ENCODE measurements around the gene SLC6A12.

SLC6A12 gene

DNA sequence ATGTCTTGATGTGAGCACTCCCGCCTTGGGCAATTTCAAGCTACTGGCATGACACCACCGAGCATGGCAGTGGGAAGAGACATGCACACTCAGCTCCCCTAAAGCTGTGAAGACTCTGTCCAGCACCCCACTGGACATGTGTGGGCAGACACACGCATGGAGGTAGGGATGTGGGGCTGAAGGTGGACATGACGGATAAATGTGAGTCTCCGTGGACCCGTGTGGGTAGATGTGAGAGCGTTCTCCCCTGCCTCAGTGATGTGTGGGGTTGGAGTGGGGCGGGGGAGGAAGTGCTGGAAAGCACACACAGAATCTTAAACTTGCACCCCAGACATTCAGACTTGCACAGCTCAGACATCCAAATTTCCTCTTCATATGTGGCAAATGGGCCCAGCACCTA is 12.6 kb downstream of the SLC6A12 start:
- no peak for DNase-seq
- no peaks in the 10 kb centered on the region for H3K36me3 ChIP-seq
- no peak overlapping the region for H3K4me3 ChIP-seq
- TF ChIP-seq, protein P1, sequence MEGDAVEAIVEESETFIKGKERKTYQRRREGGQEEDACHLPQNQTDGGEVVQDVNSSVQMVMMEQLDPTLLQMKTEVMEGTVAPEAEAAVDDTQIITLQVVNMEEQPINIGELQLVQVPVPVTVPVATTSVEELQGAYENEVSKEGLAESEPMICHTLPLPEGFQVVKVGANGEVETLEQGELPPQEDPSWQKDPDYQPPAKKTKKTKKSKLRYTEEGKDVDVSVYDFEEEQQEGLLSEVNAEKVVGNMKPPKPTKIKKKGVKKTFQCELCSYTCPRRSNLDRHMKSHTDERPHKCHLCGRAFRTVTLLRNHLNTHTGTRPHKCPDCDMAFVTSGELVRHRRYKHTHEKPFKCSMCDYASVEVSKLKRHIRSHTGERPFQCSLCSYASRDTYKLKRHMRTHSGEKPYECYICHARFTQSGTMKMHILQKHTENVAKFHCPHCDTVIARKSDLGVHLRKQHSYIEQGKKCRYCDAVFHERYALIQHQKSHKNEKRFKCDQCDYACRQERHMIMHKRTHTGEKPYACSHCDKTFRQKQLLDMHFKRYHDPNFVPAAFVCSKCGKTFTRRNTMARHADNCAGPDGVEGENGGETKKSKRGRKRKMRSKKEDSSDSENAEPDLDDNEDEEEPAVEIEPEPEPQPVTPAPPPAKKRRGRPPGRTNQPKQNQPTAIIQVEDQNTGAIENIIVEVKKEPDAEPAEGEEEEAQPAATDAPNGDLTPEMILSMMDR (IDR thresholded peaks at IDR 0.05), result no peak
- no peak overlapping the region for H3K27ac ChIP-seq
- H3K9me3 ChIP-seq, result no peaks in the 10 kb centered on the region
- H3K4me1 ChIP-seq, result peaks cover 0 to 18% (median 13%) of the 10 kb centered on the region in 4 donors
- intact Hi-C loops (cut with DNase I; ENCODE audit: low total_unique reads), result no loop called here
- H3K27me3 ChIP-seq, result peaks cover 0 to 46% of the 10 kb centered on the region in 2 donors

DNA sequence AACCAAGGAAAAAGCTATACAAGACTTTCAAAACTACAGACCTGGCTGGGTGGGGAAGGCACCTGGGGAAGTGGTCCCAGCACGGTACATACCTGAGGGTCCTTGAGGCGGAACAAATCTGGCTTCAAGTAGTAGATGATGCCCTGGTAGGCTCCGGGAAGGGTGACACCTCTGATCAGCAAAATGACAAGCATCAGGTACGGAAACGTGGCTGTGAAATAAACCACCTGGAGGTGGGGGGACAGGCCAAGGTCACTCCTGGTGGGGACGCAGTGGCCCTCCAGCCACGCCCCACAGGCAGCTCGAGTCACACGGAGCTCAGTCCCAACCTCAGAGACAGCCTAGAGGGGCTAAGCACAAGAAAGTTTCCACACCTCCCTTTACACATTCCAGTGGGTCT is 15.3 kb downstream of the SLC6A12 start:
- TF ChIP-seq, protein P1 (IDR thresholded peaks at IDR 0.05), result no peak
- Histone ChIP-seq H3K27me3 (peaks cover 0 to 48% of the 10 kb centered on the region in 2 donors), H3K9me3 (no peaks in the 10 kb centered on the region), H3K4me3 (no peak overlapping the region), H3K4me1 (peaks cover 0 to 12% (median 6%) of the 10 kb centered on the region in 4 donors), H3K27ac (no peak overlapping the region), H3K36me3 (no peaks in the 10 kb centered on the region)
- DNase-seq, result no peak
- intact Hi-C loops (cut with DNase I; ENCODE audit: low total_unique reads), result no loop called here

DNA sequence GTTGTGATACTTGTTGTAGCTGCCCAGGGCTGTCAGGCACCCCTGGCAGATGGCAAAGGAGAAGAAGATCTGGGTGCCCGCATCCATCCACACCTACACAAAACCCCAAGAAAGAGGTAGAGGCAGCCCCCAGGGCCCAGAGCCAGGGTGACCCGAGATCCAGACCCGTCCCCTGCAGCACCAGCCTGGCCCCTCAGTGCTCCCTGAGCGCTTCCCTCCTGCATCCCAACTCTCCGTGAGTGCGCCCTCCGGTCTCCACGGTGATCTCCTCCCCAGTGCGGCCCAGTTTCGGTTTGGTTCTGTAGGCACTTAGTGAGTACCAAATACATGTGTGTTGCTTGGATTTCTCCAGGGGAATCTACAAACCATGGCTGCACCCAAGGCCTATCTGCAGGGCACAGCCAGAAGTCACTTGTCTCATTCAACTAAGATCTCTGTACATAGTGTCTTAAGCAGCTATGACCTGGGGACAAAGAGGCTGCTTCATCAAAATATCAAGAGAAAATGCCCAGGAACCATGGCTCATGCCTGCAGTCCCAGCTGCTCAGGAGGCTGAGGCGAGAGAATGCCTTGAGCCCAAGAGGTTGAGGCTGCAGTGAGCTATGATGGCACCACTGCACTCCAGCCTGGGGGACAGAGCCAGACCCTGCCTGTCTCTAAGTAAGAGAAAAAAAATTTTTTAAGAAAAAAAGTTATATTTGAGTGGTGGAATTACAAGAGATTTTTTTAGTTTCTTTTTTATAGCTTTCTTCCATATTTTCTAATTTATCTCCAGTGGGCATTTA is 15.9 kb downstream of the SLC6A12 start:
- TF ChIP-seq, protein P1 (IDR thresholded peaks at IDR 0.05), result no peak
- peaks cover 0 to 48% of the 10 kb centered on the region in 2 donors for H3K27me3 ChIP-seq
- no peak overlapping the region for H3K27ac ChIP-seq
- no peaks in the 10 kb centered on the region for H3K9me3 ChIP-seq
- no peak for DNase-seq
- H3K4me1 ChIP-seq, result peaks cover 0 to 6% (median 0%) of the 10 kb centered on the region in 4 donors
- H3K4me3 ChIP-seq, result no peak overlapping the region
- intact Hi-C loops (cut with DNase I; ENCODE audit: low total_unique reads), result no loop called here
- H3K36me3 ChIP-seq, result no peaks in the 10 kb centered on the region

DNA sequence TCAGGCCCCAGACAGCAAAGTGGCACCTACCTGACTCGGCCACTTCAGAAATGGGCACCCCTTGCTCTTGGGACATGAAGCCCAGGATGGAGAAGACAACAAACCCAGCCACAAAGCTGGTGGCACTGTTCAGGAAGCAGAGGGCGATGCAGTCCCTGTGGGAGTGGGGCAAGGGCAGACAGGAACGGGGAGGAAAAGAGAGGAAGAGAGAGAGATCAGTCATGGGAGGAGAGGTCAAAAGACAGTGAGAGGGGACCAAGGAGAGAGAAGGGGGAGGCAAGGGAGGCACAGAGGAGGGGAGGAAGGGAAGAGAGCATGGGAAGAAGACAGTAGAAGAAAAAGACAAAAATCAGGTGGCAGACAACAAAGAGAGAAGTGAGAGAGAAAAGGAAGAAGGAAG is 16.6 kb downstream of the SLC6A12 start:
- Histone ChIP-seq H3K4me1 (peaks cover 0 to 6% (median 0%) of the 10 kb centered on the region in 4 donors), H3K4me3 (no peak overlapping the region), H3K27ac (no peak overlapping the region), H3K9me3 (no peaks in the 10 kb centered on the region), H3K27me3 (peaks cover 0 to 51% of the 10 kb centered on the region in 2 donors), H3K36me3 (no peaks in the 10 kb centered on the region)
- TF ChIP-seq, protein P1 (IDR thresholded peaks at IDR 0.05), result no peak
- no peak for DNase-seq
- intact Hi-C loops (cut with DNase I; ENCODE audit: low total_unique reads), result no loop called here

DNA sequence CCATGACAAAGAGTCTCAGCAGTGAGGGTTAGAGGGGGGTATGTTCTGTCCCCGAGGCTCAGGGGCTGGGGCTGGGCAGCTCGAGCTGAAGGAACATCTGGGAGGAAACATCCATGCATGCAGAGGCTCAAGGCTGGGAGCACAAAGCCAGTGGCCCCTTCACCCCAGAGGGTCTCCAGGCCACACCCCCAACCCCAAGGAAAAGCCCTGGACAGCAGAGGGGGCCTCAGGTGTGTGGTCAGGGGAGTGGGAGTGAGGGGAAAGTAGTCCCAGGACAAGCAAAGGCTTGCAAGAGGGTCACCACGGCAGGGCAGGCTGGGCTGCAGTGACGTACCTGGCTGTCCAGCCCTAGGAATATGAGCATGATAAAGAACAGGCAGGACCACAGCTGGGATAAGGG is 17.5 kb downstream of the SLC6A12 start:
- no peak overlapping the region for H3K27ac ChIP-seq
- H3K4me3 ChIP-seq, result no peak overlapping the region
- intact Hi-C loops (cut with DNase I; ENCODE audit: low total_unique reads), result no loop called here
- TF ChIP-seq, protein P1 (IDR thresholded peaks at IDR 0.05), result no peak
- no peak for DNase-seq
- no peaks in the 10 kb centered on the region for H3K36me3 ChIP-seq
- H3K27me3 ChIP-seq, result peaks cover 0 to 50% of the 10 kb centered on the region in 2 donors
- H3K4me1 ChIP-seq, result peaks cover 0 to 6% (median 0%) of the 10 kb centered on the region in 4 donors
- no peaks in the 10 kb centered on the region for H3K9me3 ChIP-seq
